DOHH2 (cell line): ENCODE measurements around the gene ITGA3.

Source experiments
- H3F3A ChIP-seq: fragments of 200-600 bp; sonication (generic), shearing (Covaris generic); 2 replicates; pipeline ENCODE4 v1.6.0; 2016; ENCODE audit warnings: antibody characterized with exemption, mild to moderate bottlenecking; ENCODE audit not compliant: control insufficient read depth, insufficient read depth
- H3K27ac ChIP-seq: fragments of 200-600 bp; sonication (generic); 2 replicates; pipeline ENCODE4 v1.5.1; 2014; ENCODE audit warnings: low read depth, mild to moderate bottlenecking, low read length, moderate library complexity
- H3K27me3 ChIP-seq: fragments of 200-600 bp; sonication (generic); 2 replicates; pipeline ENCODE4 v1.6.1; 2014; ENCODE audit warnings: mild to moderate bottlenecking, low read length, mixed read lengths; ENCODE audit not compliant: control insufficient read depth
- H3K36me3 ChIP-seq: fragments of 200-600 bp; sonication (generic); 2 replicates; pipeline ENCODE4 v1.6.1; 2014; ENCODE audit warnings: mild to moderate bottlenecking, low read length, moderate library complexity, mixed read lengths; ENCODE audit not compliant: control insufficient read depth
- H3K4me1 ChIP-seq: fragments of 200-600 bp; sonication (generic); 2 replicates; pipeline ENCODE4 v1.6.1; 2014; ENCODE audit warnings: mild to moderate bottlenecking, low read length, mixed read lengths; ENCODE audit not compliant: control insufficient read depth
- H3K4me2 ChIP-seq: fragments of 200-600 bp; sonication (generic); 2 replicates; pipeline ENCODE4 v1.6.0; 2014; ENCODE audit warnings: mild to moderate bottlenecking, low read length, moderate library complexity
- H3K4me3 ChIP-seq: fragments of 200-600 bp; sonication (generic); 2 replicates; pipeline ENCODE4 v1.5.1; 2014; ENCODE audit warnings: mild to moderate bottlenecking, low read length, mixed read lengths
- H3K79me2 ChIP-seq: fragments of 200-600 bp; sonication (generic); 2 replicates; pipeline ENCODE4 v1.6.1; 2014; ENCODE audit warnings: mild to moderate bottlenecking, low read length, mixed read lengths; ENCODE audit not compliant: control insufficient read depth
- H3K9me2 ChIP-seq: fragments of 200-600 bp; sonication (generic); replicated peaks from 2 replicates; pipeline ENCODE4 v1.6.1; 2014; ENCODE audit warnings: mild to moderate bottlenecking, low read length, mixed read lengths; ENCODE audit not compliant: control insufficient read depth
- H3K9me3 ChIP-seq: fragments of 200-600 bp; sonication (generic); 2 replicates; pipeline ENCODE4 v1.6.1; 2014; ENCODE audit warnings: antibody characterized with exemption, low read length, mixed read lengths; ENCODE audit not compliant: control insufficient read depth, insufficient read depth
- H4K20me1 ChIP-seq: fragments of 200-600 bp; sonication (generic); 2 replicates; pipeline ENCODE4 v1.6.0; 2014; ENCODE audit warnings: low read depth, mild to moderate bottlenecking, antibody characterized with exemption, low read length, moderate library complexity; ENCODE audit not compliant: control insufficient read depth, insufficient read depth
- CTCF ChIP-seq: fragments of 200-600 bp; sonication (generic); IDR thresholded peaks from one replicate; pipeline ENCODE4 v1.5.1; 2014; ENCODE audit warnings: antibody characterized with exemption, mild to moderate bottlenecking, low read depth, low read length; ENCODE audit not compliant: poor library complexity, severe bottlenecking
- EZH2phosphoT487 ChIP-seq: fragments of 200-600 bp; sonication (generic); IDR thresholded peaks from 2 replicates; pipeline ENCODE4 v1.6.1; 2017; ENCODE audit warnings: borderline replicate concordance, mild to moderate bottlenecking, antibody characterized with exemption, low read length, moderate library complexity, mixed read lengths

The ITGA3 gene

GRCh38 chr17:50020841-50021599 is 34.9 kb upstream of the ITGA3 start:
- no peak overlapping the region for H3K27ac ChIP-seq
- no peaks in the 10 kb centered on the region for H3K9me2 ChIP-seq
- TF ChIP-seq EZH2phosphoT487 (no peak), CTCF (no peak)
- H3K27me3 ChIP-seq, result peaks cover 6% of the 10 kb centered on the region
- no peaks in the 10 kb centered on the region for H3K4me1 ChIP-seq
- peaks cover 22% of the 10 kb centered on the region for H3F3A ChIP-seq
- no peaks in the 10 kb centered on the region for H3K79me2 ChIP-seq
- no peaks in the 10 kb centered on the region for H4K20me1 ChIP-seq
- H3K9me3 ChIP-seq, result peaks cover 16% of the 10 kb centered on the region; the same call in 1 of the 2 replicates
- no peaks in the 10 kb centered on the region for H3K36me3 ChIP-seq
- no peak overlapping the region for H3K4me3 ChIP-seq
- H3K4me2 ChIP-seq, result no peak overlapping the region

- H3K4me1 ChIP-seq, result no peaks in the 10 kb centered on the region
- no peak overlapping the region for H3K27ac ChIP-seq
- no peak overlapping the region for H3K4me3 ChIP-seq
- peaks cover 16% of the 10 kb centered on the region; the same call in 1 of the 2 replicates for H3K9me3 ChIP-seq
- no peaks in the 10 kb centered on the region for H3K79me2 ChIP-seq
- peaks cover 6% of the 10 kb centered on the region for H3K27me3 ChIP-seq
- no peaks in the 10 kb centered on the region for H3K9me2 ChIP-seq
- peaks cover 22% of the 10 kb centered on the region for H3F3A ChIP-seq
- TF ChIP-seq EZH2phosphoT487, result no peak
- TF ChIP-seq CTCF, result no peak
- no peaks in the 10 kb centered on the region for H3K36me3 ChIP-seq
- no peak overlapping the region for H3K4me2 ChIP-seq
- no peaks in the 10 kb centered on the region for H4K20me1 ChIP-seq
Observed at GRCh38 chr17:50021681-50022370, 34.1 kb upstream of the ITGA3 start.

GRCh38 chr17:50022463-50023130 is 33.3 kb upstream of the ITGA3 start:
- H3K4me2 ChIP-seq, result no peak overlapping the region
- H4K20me1 ChIP-seq, result no peaks in the 10 kb centered on the region
- no peak overlapping the region for H3K4me3 ChIP-seq
- no peaks in the 10 kb centered on the region for H3K36me3 ChIP-seq
- no peak overlapping the region for H3K27ac ChIP-seq
- peaks cover 6% of the 10 kb centered on the region for H3K27me3 ChIP-seq
- TF ChIP-seq CTCF (no peak), EZH2phosphoT487 (no peak)
- H3K9me2 ChIP-seq, result no peaks in the 10 kb centered on the region
- H3K79me2 ChIP-seq, result no peaks in the 10 kb centered on the region
- H3K4me1 ChIP-seq, result peaks cover 7% of the 10 kb centered on the region
- H3F3A ChIP-seq, result peaks cover 22% of the 10 kb centered on the region
- H3K9me3 ChIP-seq, result peaks cover 16% of the 10 kb centered on the region; the same call in 1 of the 2 replicates
